Activated CD4-positive, alpha-beta memory T cell treated with anti-CD3 and anti-CD28 coated beads for 36 hours (primary cell): ENCODE results near the gene RSU1. TPM values are rescaled to one million over a fixed set of nuclear protein-coding genes. Genes with fewer than 3 reads are reported as not detected.
"Not testable (repeated sequence)": the region's sequence is repeated elsewhere in the genome, so short reads cannot be mapped to it uniquely, and the experiment has no call there.

Experiments
- CTCF ChIA-PET: fragments of 350-600 bp; sonication (Branson Sonifier 250); formaldehyde crosslinking; loops from one replicate; lab custom pipeline; 2021; ENCODE audit warnings: antibody characterized with exemption, inconsistent platforms; lab: Charles Lee
- POLR2A ChIA-PET: fragments of 350-600 bp; sonication (Branson Sonifier 250); formaldehyde crosslinking; loops from one replicate; lab custom pipeline; 2021; ENCODE audit warnings: antibody characterized with exemption; lab: Charles Lee
- DNase-seq: peaks from one replicate; pipeline ENCODE4 v3.0.0-alpha.2; 2020
- H3K27ac Mint-ChIP-seq: one replicate; pipeline ENCODE4 v1.8.0; 2021; ENCODE audit warnings: mixed read lengths
- H3K27me3 Mint-ChIP-seq: one replicate; pipeline ENCODE4 v1.8.0; 2021; ENCODE audit warnings: mixed read lengths
- H3K36me3 Mint-ChIP-seq: one replicate; pipeline ENCODE4 v1.8.0; 2021; ENCODE audit warnings: mixed read lengths
- H3K4me1 Mint-ChIP-seq: one replicate; pipeline ENCODE4 v1.8.0; 2021; ENCODE audit warnings: low read depth, mixed read lengths
- H3K4me3 Mint-ChIP-seq: one replicate; pipeline ENCODE4 v1.8.0; 2021; ENCODE audit warnings: mild to moderate bottlenecking, mixed read lengths
- H3K9me3 Mint-ChIP-seq: one replicate; pipeline ENCODE4 v1.8.0; 2021; ENCODE audit warnings: mixed read lengths
- intact Hi-C: fragments of 100-400 bp; cut with micrococcal nuclease; formaldehyde crosslinking; loops from one replicate; pipeline ENCODE4 v1.15.1; 2023
- total RNA-seq, 2 experiments: library from RNA; stranded (reverse); gene quantifications; one replicate each; pipeline ENCODE4 v1.2.3, GENCODE V29; 2021

The RSU1 gene
- total RNA-seq, 2 experiments from 2014 or later, result 60.6 to 61.9 TPM

GRCh38 chr10:16848562-16849154, 31.4 kb upstream of the RSU1 start:
- no peak for DNase-seq
- no peak overlapping the region for H3K4me3 Mint-ChIP-seq
- no peaks in the 10 kb centered on the region for H3K9me3 Mint-ChIP-seq
- no peak overlapping the region for H3K27ac Mint-ChIP-seq
- H3K36me3 Mint-ChIP-seq, result no peaks in the 10 kb centered on the region
- ChIA-PET CTCF (interaction anchor here (0.6 to 1.6 kb wide), 3 partner anchors 15 to 410 kb away, joined by 3 to 4 read pairs (median 4); no protein-coding TSS in a partner anchor), POLR2A (no interaction called here)
- no peaks in the 10 kb centered on the region for H3K27me3 Mint-ChIP-seq
- H3K4me1 Mint-ChIP-seq, result no peaks in the 10 kb centered on the region
- intact Hi-C loops, result no loop called here

GRCh38 chr10:16847644-16848043, 30.4 kb upstream of the RSU1 start:
- ChIA-PET POLR2A (no interaction called here), CTCF (interaction anchor here (0.6 to 1.4 kb wide), 4 partner anchors 43 to 592 kb away, joined by 3 to 4 read pairs (median 3); no protein-coding TSS in a partner anchor)
- peaks cover 4% of the 10 kb centered on the region for H3K4me1 Mint-ChIP-seq
- no peak for DNase-seq
- intact Hi-C loops, result no loop called here
- H3K4me3 Mint-ChIP-seq, result no peak overlapping the region
- H3K27ac Mint-ChIP-seq, result no peak overlapping the region
- H3K9me3 Mint-ChIP-seq, result no peaks in the 10 kb centered on the region
- no peaks in the 10 kb centered on the region for H3K27me3 Mint-ChIP-seq
- no peaks in the 10 kb centered on the region for H3K36me3 Mint-ChIP-seq

GRCh38 chr10:16845248-16845647, 28.0 kb upstream of the RSU1 start:
- Mint-ChIP-seq H3K4me1 (peaks cover 4% of the 10 kb centered on the region), H3K9me3 (no peaks in the 10 kb centered on the region), H3K4me3 (no peak overlapping the region), H3K36me3 (no peaks in the 10 kb centered on the region), H3K27ac (no peak overlapping the region), H3K27me3 (no peaks in the 10 kb centered on the region)
- CTCF ChIA-PET, result interaction anchor here (0.7 to 2.7 kb wide), 3 partner anchors 299 to 436 kb away, joined by 3 to 11 read pairs (median 3); no protein-coding TSS in a partner anchor
- DNase-seq, result no peak
- POLR2A ChIA-PET, result no interaction called here
- intact Hi-C loops, result no loop called here

GRCh38 chr10:16843252-16843870, 26.1 kb upstream of the RSU1 start:
- POLR2A ChIA-PET, result no interaction called here

GRCh38 chr10:16835228-16835627, 18.0 kb upstream of the RSU1 start:
- no peak overlapping the region for H3K27ac Mint-ChIP-seq
- intact Hi-C loops, result no loop called here
- no peaks in the 10 kb centered on the region for H3K36me3 Mint-ChIP-seq
- no peak overlapping the region for H3K4me3 Mint-ChIP-seq
- peak; percentile 44 for DNase-seq
- no peaks in the 10 kb centered on the region for H3K27me3 Mint-ChIP-seq
- CTCF ChIA-PET, result interaction anchor here (0.7 kb wide), 2 partner anchors 9 to 21 kb away, joined by 3 to 5 read pairs; no protein-coding TSS in a partner anchor
- POLR2A ChIA-PET, result no interaction called here
- H3K4me1 Mint-ChIP-seq, result peaks cover 5% of the 10 kb centered on the region
- no peaks in the 10 kb centered on the region for H3K9me3 Mint-ChIP-seq

More at GRCh38 chr10:16843252-16843870, 26.1 kb upstream of the RSU1 start:
- DNase-seq, result no peak
- H3K27ac Mint-ChIP-seq, result no peak overlapping the region
- no peaks in the 10 kb centered on the region for H3K27me3 Mint-ChIP-seq
- no peaks in the 10 kb centered on the region for H3K36me3 Mint-ChIP-seq
- peaks cover 4% of the 10 kb centered on the region for H3K4me1 Mint-ChIP-seq
- intact Hi-C loops, result loop anchor here (1.0 to 5.0 kb wide), 5 partner anchors 183 to 587 kb away; no protein-coding TSS in a partner anchor
- no peaks in the 10 kb centered on the region for H3K9me3 Mint-ChIP-seq
- no peak overlapping the region for H3K4me3 Mint-ChIP-seq
- CTCF ChIA-PET, result interaction anchor here (0.6 to 2.3 kb wide), 8 partner anchors 13 to 415 kb away, joined by 3 to 15 read pairs (median 4); partner anchors contain the start of gene RSU1

- no peak overlapping the region for H3K4me3 Mint-ChIP-seq
- H3K4me1 Mint-ChIP-seq, result peaks cover 5% of the 10 kb centered on the region
- ChIA-PET POLR2A (no interaction called here), CTCF (interaction anchor here (1.1 to 1.5 kb wide), 2 partner anchors 61 to 424 kb away, joined by 3 to 5 read pairs; no protein-coding TSS in a partner anchor)
- intact Hi-C loops, result no loop called here
- no peak overlapping the region for H3K27ac Mint-ChIP-seq
- H3K27me3 Mint-ChIP-seq, result no peaks in the 10 kb centered on the region
- no peaks in the 10 kb centered on the region for H3K36me3 Mint-ChIP-seq
- no peaks in the 10 kb centered on the region for H3K9me3 Mint-ChIP-seq
- DNase-seq, result no peak
These were observed 15.3 kb upstream of the RSU1 start for GRCh38 chr10:16832351-16833080.

- H3K9me3 Mint-ChIP-seq, result no peaks in the 10 kb centered on the region
- H3K27ac Mint-ChIP-seq, result no peak overlapping the region
- DNase-seq, result no peak
- no peaks in the 10 kb centered on the region for H3K4me1 Mint-ChIP-seq
- intact Hi-C loops, result loop anchor here (1.0 to 5.0 kb wide), 2 partner anchors 429 to 604 kb away; no protein-coding TSS in a partner anchor
- POLR2A ChIA-PET, result no interaction called here
- CTCF ChIA-PET, result interaction anchor here (0.6 to 2.7 kb wide), 9 partner anchors 11 to 601 kb away, joined by 3 to 13 read pairs (median 3); partner anchors contain the start of gene RSU1
- H3K27me3 Mint-ChIP-seq, result no peaks in the 10 kb centered on the region
- H3K4me3 Mint-ChIP-seq, result no peak overlapping the region
- H3K36me3 Mint-ChIP-seq, result no peaks in the 10 kb centered on the region
These were observed 11.5 kb upstream of the RSU1 start for GRCh38 chr10:16828701-16829175.

GRCh38 chr10:16828114-16828568, 10.9 kb upstream of the RSU1 start:
- peak; percentile 61 for DNase-seq
- intact Hi-C loops, result loop anchor here (1.0 to 5.0 kb wide), 2 partner anchors 429 to 604 kb away; no protein-coding TSS in a partner anchor
- CTCF ChIA-PET, result interaction anchor here (0.7 to 2.7 kb wide), 13 partner anchors 9 to 601 kb away, joined by 3 to 13 read pairs (median 4); partner anchors contain the start of gene RSU1
- no peak overlapping the region for H3K4me3 Mint-ChIP-seq
- no peaks in the 10 kb centered on the region for H3K4me1 Mint-ChIP-seq
- H3K27me3 Mint-ChIP-seq, result no peaks in the 10 kb centered on the region
- peaks cover 5% of the 10 kb centered on the region for H3K36me3 Mint-ChIP-seq
- H3K27ac Mint-ChIP-seq, result no peak overlapping the region
- POLR2A ChIA-PET, result no interaction called here
- H3K9me3 Mint-ChIP-seq, result peaks cover 3% of the 10 kb centered on the region

GRCh38 chr10:16827474-16827873, 10.2 kb upstream of the RSU1 start:
- H3K36me3 Mint-ChIP-seq, H3K4me1 Mint-ChIP-seq, H3K27ac Mint-ChIP-seq, POLR2A ChIA-PET, H3K4me3 Mint-ChIP-seq, H3K27me3 Mint-ChIP-seq, DNase-seq, H3K9me3 Mint-ChIP-seq: not testable (repeated sequence)
- CTCF ChIA-PET, result interaction anchor here (0.8 to 2.7 kb wide), 10 partner anchors 8 to 550 kb away, joined by 3 to 13 read pairs (median 4); partner anchors contain the start of gene RSU1
- intact Hi-C loops, result loop anchor here (5.0 kb wide), 1 partner anchor 605 kb away; no protein-coding TSS in a partner anchor

GRCh38 chr10:16822726-16823360, 5.6 kb upstream of the RSU1 start:
- Mint-ChIP-seq H3K27ac (no peak overlapping the region), H3K36me3 (peaks cover 17% of the 10 kb centered on the region), H3K9me3 (peaks cover 16% of the 10 kb centered on the region), H3K4me1 (peaks cover 6% of the 10 kb centered on the region), H3K27me3 (no peaks in the 10 kb centered on the region), H3K4me3 (no peak overlapping the region)
- POLR2A ChIA-PET, result no interaction called here
- intact Hi-C loops, result no loop called here
- DNase-seq, result no peak
- CTCF ChIA-PET, result no interaction called here

GRCh38 chr10:16822027-16822426, 4.8 kb upstream of the RSU1 start:
- Mint-ChIP-seq H3K4me3 (no peak overlapping the region), H3K27me3 (peaks cover 1% of the 10 kb centered on the region), H3K9me3 (peaks cover 16% of the 10 kb centered on the region), H3K4me1 (peaks cover 6% of the 10 kb centered on the region), H3K27ac (no peak overlapping the region), H3K36me3 (peaks cover 22% of the 10 kb centered on the region)
- ChIA-PET CTCF (no interaction called here), POLR2A (no interaction called here)
- DNase-seq, result no peak
- intact Hi-C loops, result no loop called here
